CD8-positive, alpha-beta memory T cell (primary cell): ENCODE results near the gene SLC15A5. TPM values are rescaled to one million over a fixed set of nuclear protein-coding genes. Genes with fewer than 3 reads are reported as not detected.

ENCODE experiments used
- CTCF ChIA-PET: fragments of 350-600 bp; sonication (Branson Sonifier 250); formaldehyde crosslinking; loops from one replicate; lab custom pipeline; 2021; ENCODE audit warnings: antibody characterized with exemption; lab: Charles Lee
- POLR2A ChIA-PET: fragments of 350-600 bp; sonication (Branson Sonifier 250); formaldehyde crosslinking; loops from one replicate; lab custom pipeline; 2021; ENCODE audit warnings: antibody characterized with exemption; lab: Charles Lee
- DNase-seq, 5 donors: peaks; one replicate each; pipeline versions ENCODE4 v3.0.0 to v3.0.0-alpha.2; 2020 to 2022; ENCODE audit warnings: mixed read lengths in 1 of 5
- H3K27ac ChIP-seq: one replicate; pipeline ENCODE4 v1.7.0; 2013; ENCODE audit warnings: low read depth, mild to moderate bottlenecking, low read length, moderate library complexity
- H3K27me3 ChIP-seq: 2 replicates; pipeline ENCODE4 v1.7.0; 2013; ENCODE audit warnings: low read length, mild to moderate bottlenecking; ENCODE audit not compliant: insufficient read depth, poor library complexity, severe bottlenecking
- H3K36me3 ChIP-seq: 2 replicates; pipeline ENCODE4 v1.7.0; 2013; ENCODE audit warnings: mild to moderate bottlenecking, low read length, moderate library complexity; ENCODE audit not compliant: insufficient read depth
- H3K4me1 ChIP-seq: 2 replicates; pipeline ENCODE4 v1.7.0; 2013; ENCODE audit warnings: mild to moderate bottlenecking, low read length, moderate library complexity; ENCODE audit not compliant: insufficient read depth
- H3K4me3 ChIP-seq: 2 replicates; pipeline ENCODE4 v1.7.0; 2013; ENCODE audit warnings: mild to moderate bottlenecking, low read length
- H3K9me3 ChIP-seq: 2 replicates; pipeline ENCODE4 v1.7.0; 2013; ENCODE audit warnings: mild to moderate bottlenecking, low read length
- H3K27ac Mint-ChIP-seq, 8 donors: one replicate each; pipeline ENCODE4 v1.8.0; 2020 to 2021; ENCODE audit warnings: mixed read lengths in 8 of 8, mild to moderate bottlenecking in 6 of 8, inconsistent platforms in 3 of 8, moderate library complexity in 3 of 8
- H3K27me3 Mint-ChIP-seq, 2 donors: one replicate each; pipeline ENCODE4 v1.8.0; 2020 to 2021; ENCODE audit warnings: mixed read lengths in 2 of 2, mild to moderate bottlenecking in 1 of 2, moderate library complexity in 1 of 2
- H3K36me3 Mint-ChIP-seq, 3 donors: one replicate each; pipeline ENCODE4 v1.8.0; 2020 to 2021; ENCODE audit warnings: mixed read lengths in 3 of 3, inconsistent platforms in 1 of 3, mild to moderate bottlenecking in 1 of 3
- H3K4me1 Mint-ChIP-seq, 3 donors: one replicate each; pipeline ENCODE4 v1.8.0; 2020 to 2021; ENCODE audit warnings: mixed read lengths in 3 of 3, inconsistent platforms in 1 of 3, mild to moderate bottlenecking in 1 of 3
- H3K4me3 Mint-ChIP-seq, 7 donors: one replicate each; pipeline ENCODE4 v1.8.0; 2020 to 2021; ENCODE audit warnings: mixed read lengths in 7 of 7, mild to moderate bottlenecking in 6 of 7, moderate library complexity in 4 of 7, inconsistent platforms in 2 of 7
- H3K9me3 Mint-ChIP-seq, 5 donors: one replicate each; pipeline ENCODE4 v1.8.0; 2020 to 2022; ENCODE audit warnings: mixed read lengths in 5 of 5, mild to moderate bottlenecking in 3 of 5, moderate library complexity in 2 of 5, inconsistent platforms in 1 of 5
- polyA plus RNA-seq: library from polyadenylated mRNA; unstranded; fragments of 300-500 nt; fragmentation: Illumina TruSeq; gene quantifications from one replicate; pipeline ENCODE4 v1.2.3, GENCODE V29; 2021
- total RNA-seq, 2 experiments: library from RNA; stranded (reverse); gene quantifications; one replicate each; pipeline ENCODE4 v1.2.3, GENCODE V29; 2021

SLC15A5 gene
- total and polyA plus RNA-seq, 3 experiments from 2014 or later, result not detected

DNA sequence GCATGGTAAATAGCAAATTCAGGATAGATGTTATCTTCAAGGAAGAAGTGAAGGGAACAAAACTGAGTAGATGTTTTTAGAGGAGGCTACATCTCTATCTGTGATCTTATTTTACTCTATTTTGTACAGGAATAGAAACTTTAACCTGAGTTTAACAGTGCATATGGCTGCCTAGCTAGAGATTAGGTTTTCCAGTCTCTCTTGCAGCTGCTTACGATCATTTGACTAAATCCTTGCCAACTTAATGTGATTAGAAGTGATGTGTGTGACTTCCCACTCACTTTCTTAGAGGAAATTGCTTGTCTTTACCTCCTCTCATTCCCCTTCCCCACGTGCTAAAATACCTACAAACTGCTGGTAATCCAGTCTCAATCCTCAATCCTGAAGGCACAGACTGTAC is 26.5 kb upstream of the SLC15A5 start:
- no peak overlapping the region for H3K4me3 Mint-ChIP-seq
- Histone ChIP-seq H3K4me3 (no peak overlapping the region), H3K4me1 (no peaks in the 10 kb centered on the region), H3K27ac (no peak overlapping the region), H3K27me3 (no peaks in the 10 kb centered on the region), H3K36me3 (no peaks in the 10 kb centered on the region), H3K9me3 (no peaks in the 10 kb centered on the region)
- H3K27me3 Mint-ChIP-seq, result no peaks in the 10 kb centered on the region
- no peaks in the 10 kb centered on the region for H3K4me1 Mint-ChIP-seq
- DNase-seq, result no peak
- no peaks in the 10 kb centered on the region for H3K36me3 Mint-ChIP-seq
- peaks cover 0 to 15% (median 4%) of the 10 kb centered on the region in 5 donors for H3K9me3 Mint-ChIP-seq
- ChIA-PET CTCF (no interaction called here), POLR2A (no interaction called here)
- no peak overlapping the region for H3K27ac Mint-ChIP-seq

DNA sequence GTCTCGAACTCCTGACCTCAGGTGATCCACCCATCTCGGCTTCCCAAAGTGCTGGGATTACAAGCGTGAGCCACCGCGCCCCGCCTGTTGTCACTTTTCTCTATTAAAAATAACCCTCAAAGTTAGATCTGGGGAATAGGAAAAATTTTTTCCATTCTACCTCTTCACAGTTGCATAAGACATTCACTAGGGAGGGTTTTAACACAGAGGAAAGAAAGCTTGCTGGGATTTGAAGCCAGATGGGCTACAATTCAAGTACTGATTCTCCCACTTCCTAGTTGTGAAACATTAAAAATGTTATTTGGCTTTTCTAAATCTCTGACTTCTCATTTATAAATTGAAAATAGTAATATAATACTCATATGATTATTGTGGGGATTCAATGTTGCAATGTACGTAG is 23.3 kb upstream of the SLC15A5 start:
- no peaks in the 10 kb centered on the region for H3K4me1 ChIP-seq
- H3K4me3 ChIP-seq, result no peak overlapping the region
- DNase-seq, result no peak
- Mint-ChIP-seq H3K9me3 (peaks cover 0 to 11% (median 3%) of the 10 kb centered on the region in 5 donors), H3K27ac (no peak overlapping the region), H3K36me3 (no peaks in the 10 kb centered on the region), H3K4me1 (no peaks in the 10 kb centered on the region), H3K27me3 (no peaks in the 10 kb centered on the region), H3K4me3 (no peak overlapping the region)
- H3K36me3 ChIP-seq, result no peaks in the 10 kb centered on the region
- ChIA-PET POLR2A (no interaction called here), CTCF (no interaction called here)
- H3K27ac ChIP-seq, result no peak overlapping the region
- no peaks in the 10 kb centered on the region for H3K27me3 ChIP-seq
- no peaks in the 10 kb centered on the region for H3K9me3 ChIP-seq

DNA sequence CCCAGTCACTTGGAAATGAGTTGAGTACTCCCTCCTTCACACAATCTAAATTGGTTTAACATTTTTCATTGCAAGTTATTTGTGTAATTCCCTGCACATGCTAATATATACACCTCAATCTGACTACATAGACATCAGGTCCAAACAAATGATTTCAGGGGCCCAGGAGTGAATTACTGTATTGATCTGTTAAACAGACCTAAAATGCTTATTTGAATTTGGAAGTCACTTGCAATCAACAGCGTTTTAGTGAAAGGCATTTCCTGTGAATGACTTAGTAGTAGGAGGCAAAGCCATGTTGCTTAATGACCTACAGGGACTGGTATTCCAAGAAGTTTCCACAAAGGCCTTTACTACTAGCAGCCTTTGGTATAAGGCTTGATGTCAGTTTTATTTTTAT is 22.6 kb upstream of the SLC15A5 start:
- POLR2A ChIA-PET, result no interaction called here
- Histone ChIP-seq H3K9me3 (no peaks in the 10 kb centered on the region), H3K27me3 (no peaks in the 10 kb centered on the region), H3K27ac (no peak overlapping the region), H3K4me3 (no peak overlapping the region), H3K4me1 (no peaks in the 10 kb centered on the region), H3K36me3 (no peaks in the 10 kb centered on the region)
- CTCF ChIA-PET, result no interaction called here
- Mint-ChIP-seq H3K9me3 (peaks cover 0 to 11% (median 3%) of the 10 kb centered on the region in 5 donors), H3K4me1 (no peaks in the 10 kb centered on the region), H3K27me3 (no peaks in the 10 kb centered on the region), H3K27ac (no peak overlapping the region), H3K4me3 (no peak overlapping the region), H3K36me3 (no peaks in the 10 kb centered on the region)
- no peak for DNase-seq

DNA sequence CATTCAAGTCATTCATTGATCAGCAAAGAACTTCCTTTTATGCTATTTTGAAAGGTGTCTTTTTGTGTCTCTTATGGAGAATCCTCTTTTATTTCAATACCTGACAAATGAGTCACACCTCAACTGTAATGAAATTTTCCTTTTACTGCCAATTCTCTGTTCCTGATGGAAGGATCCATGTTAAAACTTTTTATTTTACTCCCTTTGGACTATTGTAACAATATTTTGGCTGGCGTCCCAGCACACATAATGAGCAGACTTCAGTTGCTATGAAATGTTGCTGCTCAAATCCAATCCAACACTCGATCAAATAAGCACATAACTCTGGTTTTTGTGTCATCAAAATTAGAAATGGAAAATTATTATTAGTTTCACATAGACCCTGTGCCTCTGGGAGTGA is 21.9 kb upstream of the SLC15A5 start:
- H3K36me3 ChIP-seq, result no peaks in the 10 kb centered on the region
- H3K4me1 ChIP-seq, result no peaks in the 10 kb centered on the region
- no peak overlapping the region for H3K27ac ChIP-seq
- ChIA-PET POLR2A (no interaction called here), CTCF (no interaction called here)
- Mint-ChIP-seq H3K36me3 (no peaks in the 10 kb centered on the region), H3K9me3 (peaks cover 1 to 11% (median 3%) of the 10 kb centered on the region in 5 donors), H3K27ac (no peak overlapping the region), H3K27me3 (no peaks in the 10 kb centered on the region), H3K4me3 (no peak overlapping the region), H3K4me1 (no peaks in the 10 kb centered on the region)
- no peak for DNase-seq
- H3K27me3 ChIP-seq, result no peaks in the 10 kb centered on the region
- no peak overlapping the region for H3K4me3 ChIP-seq
- no peaks in the 10 kb centered on the region for H3K9me3 ChIP-seq

DNA sequence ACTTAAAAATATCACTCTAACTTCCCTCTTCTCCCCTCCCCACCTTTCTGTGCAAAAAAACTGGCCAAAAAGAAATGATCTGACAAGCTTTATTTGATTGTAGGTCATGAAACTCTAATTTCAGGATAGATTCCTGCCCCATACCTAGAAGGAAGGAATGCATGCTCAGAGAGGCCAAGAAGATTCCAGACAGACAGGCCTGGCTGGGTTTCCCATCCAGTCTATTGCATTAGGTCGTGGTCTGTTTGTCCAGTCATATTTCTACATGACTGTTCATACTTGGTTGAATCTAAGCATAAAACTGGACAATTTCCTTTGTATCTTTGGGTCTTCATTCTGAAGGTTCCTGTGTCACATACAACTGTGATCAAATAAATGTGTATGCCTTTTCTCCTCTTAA is 20.0 kb upstream of the SLC15A5 start:
- ChIA-PET POLR2A (no interaction called here), CTCF (no interaction called here)
- no peaks in the 10 kb centered on the region for H3K4me1 ChIP-seq
- H3K36me3 ChIP-seq, result no peaks in the 10 kb centered on the region
- no peak overlapping the region for H3K4me3 Mint-ChIP-seq
- no peaks in the 10 kb centered on the region for H3K4me1 Mint-ChIP-seq
- no peak overlapping the region for H3K27ac ChIP-seq
- no peak overlapping the region for H3K27ac Mint-ChIP-seq
- DNase-seq, result no peak
- no peaks in the 10 kb centered on the region for H3K9me3 ChIP-seq
- H3K4me3 ChIP-seq, result no peak overlapping the region
- H3K27me3 ChIP-seq, result no peaks in the 10 kb centered on the region
- no peaks in the 10 kb centered on the region for H3K36me3 Mint-ChIP-seq
- H3K27me3 Mint-ChIP-seq, result no peaks in the 10 kb centered on the region
- peaks cover 1 to 8% (median 4%) of the 10 kb centered on the region in 5 donors for H3K9me3 Mint-ChIP-seq

DNA sequence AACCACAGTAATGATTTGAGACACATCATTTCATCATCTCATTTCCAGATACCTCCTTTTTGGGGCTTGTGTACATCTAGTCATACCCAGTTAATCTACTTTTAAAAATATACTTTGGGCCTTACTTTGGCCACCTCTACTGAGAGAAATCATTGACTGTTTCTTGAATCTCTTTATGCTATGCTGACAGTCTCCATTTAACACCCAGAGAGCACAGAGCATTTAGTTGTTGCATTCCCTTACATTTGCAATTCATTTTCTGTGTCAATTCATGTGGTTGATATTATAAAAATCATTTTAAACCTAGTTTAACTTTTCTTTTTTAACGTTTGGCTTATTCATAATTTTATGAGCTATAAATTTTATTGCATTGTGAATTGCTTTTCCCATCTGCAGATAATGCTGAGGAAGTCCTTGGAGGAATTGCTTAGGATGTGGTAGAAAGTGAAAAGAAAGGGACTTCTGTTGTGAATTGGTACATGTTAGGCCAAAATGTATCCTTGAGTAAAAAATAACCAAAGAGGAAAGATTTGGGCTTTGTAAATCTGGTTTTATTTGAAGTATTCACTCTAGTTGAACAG is 17.0 kb upstream of the SLC15A5 start:
- POLR2A ChIA-PET, result no interaction called here
- peaks cover 0 to 8% (median 1%) of the 10 kb centered on the region in 5 donors for H3K9me3 Mint-ChIP-seq

DNA sequence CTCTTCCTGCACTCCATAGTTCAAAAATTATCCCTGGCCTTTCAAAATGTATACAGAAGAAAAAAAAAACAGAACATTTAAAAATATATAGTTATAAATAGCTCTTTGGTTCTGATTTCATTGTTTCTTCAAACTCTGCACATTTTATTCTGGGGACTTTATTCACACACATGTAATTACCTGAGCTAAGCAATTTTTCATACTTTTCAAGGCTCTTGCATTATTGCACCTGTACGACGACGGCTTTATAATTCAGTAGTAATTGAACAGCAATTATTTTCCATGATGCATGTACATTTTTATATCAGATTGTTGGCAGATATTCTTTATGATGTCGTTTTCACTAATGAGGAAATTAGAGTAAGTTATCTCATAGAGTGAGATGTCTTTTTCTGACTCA is 13.5 kb upstream of the SLC15A5 start:
- Mint-ChIP-seq H3K4me1 (no peaks in the 10 kb centered on the region), H3K36me3 (no peaks in the 10 kb centered on the region), H3K27me3 (no peaks in the 10 kb centered on the region), H3K4me3 (no peak overlapping the region), H3K9me3 (peaks cover 0 to 9% (median 2%) of the 10 kb centered on the region in 5 donors), H3K27ac (no peak overlapping the region)
- CTCF ChIA-PET, result no interaction called here
- Histone ChIP-seq H3K4me1 (no peaks in the 10 kb centered on the region), H3K36me3 (no peaks in the 10 kb centered on the region), H3K4me3 (no peak overlapping the region), H3K9me3 (peaks cover 3% of the 10 kb centered on the region), H3K27ac (no peak overlapping the region), H3K27me3 (no peaks in the 10 kb centered on the region)
- no peak for DNase-seq
- POLR2A ChIA-PET, result no interaction called here

More for the DNA sequence above, 17.0 kb upstream of the SLC15A5 start:
- no peaks in the 10 kb centered on the region for H3K9me3 ChIP-seq
- Mint-ChIP-seq H3K27ac (no peak overlapping the region), H3K4me3 (no peak overlapping the region), H3K27me3 (no peaks in the 10 kb centered on the region), H3K4me1 (no peaks in the 10 kb centered on the region), H3K36me3 (no peaks in the 10 kb centered on the region)
- no peak overlapping the region for H3K4me3 ChIP-seq
- CTCF ChIA-PET, result no interaction called here
- DNase-seq, result no peak
- H3K4me1 ChIP-seq, result no peaks in the 10 kb centered on the region
- H3K36me3 ChIP-seq, result no peaks in the 10 kb centered on the region
- no peaks in the 10 kb centered on the region for H3K27me3 ChIP-seq
- no peak overlapping the region for H3K27ac ChIP-seq

DNA sequence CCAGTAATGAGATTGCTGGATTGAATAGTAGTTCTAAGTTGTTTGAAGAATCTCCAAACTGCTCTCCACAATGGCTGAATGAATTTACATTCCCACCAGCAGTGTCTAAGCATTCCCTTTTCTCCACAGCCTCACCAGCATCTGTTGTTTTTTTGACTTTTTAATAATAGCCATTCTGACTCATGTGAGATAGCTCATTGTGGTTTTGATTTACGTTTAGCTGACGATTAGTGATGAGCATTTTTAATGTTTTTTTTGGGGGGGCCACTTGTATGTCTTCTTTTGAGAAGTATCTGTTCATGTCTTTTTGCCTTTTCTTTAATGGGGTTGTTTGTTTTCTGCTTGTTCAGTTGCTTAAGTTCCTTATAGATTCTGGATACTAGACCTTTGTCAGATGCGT is 8.1 kb upstream of the SLC15A5 start:
- Mint-ChIP-seq H3K4me1 (no peaks in the 10 kb centered on the region), H3K4me3 (no peak overlapping the region), H3K27ac (no peak overlapping the region), H3K36me3 (no peaks in the 10 kb centered on the region), H3K27me3 (no peaks in the 10 kb centered on the region), H3K9me3 (peaks cover 2 to 11% (median 4%) of the 10 kb centered on the region in 5 donors)
- no peak overlapping the region for H3K27ac ChIP-seq
- no peak overlapping the region for H3K4me3 ChIP-seq
- H3K36me3 ChIP-seq, result no peaks in the 10 kb centered on the region
- ChIA-PET POLR2A (no interaction called here), CTCF (no interaction called here)
- DNase-seq, result no peak
- peaks cover 3% of the 10 kb centered on the region for H3K9me3 ChIP-seq
- H3K27me3 ChIP-seq, result no peaks in the 10 kb centered on the region
- H3K4me1 ChIP-seq, result no peaks in the 10 kb centered on the region
